H1 (cell line): ENCODE results near the gene HJURP. TPM values are rescaled to one million over a fixed set of nuclear protein-coding genes. Genes with fewer than 3 reads are reported as not detected.

Experiments used
- MAFK ChIP-seq: IDR thresholded peaks from 2 replicates; pipeline ENCODE4 v1.6.1; 2012; ENCODE audit warnings: low read depth, mild to moderate bottlenecking, improper control_type of control experiment, low read length
- POU5F1 ChIP-seq: IDR thresholded peaks from 2 replicates; pipeline ENCODE4 v1.6.1; 2011; ENCODE audit warnings: low read depth, mild to moderate bottlenecking, low read length, moderate library complexity
- polyA plus RNA-seq, 7 experiments: library from polyadenylated mRNA; depleted of rRNA in 3 of 7; stranded (reverse) in 5 of 7; unstranded in 2 of 7; fragments of >200 nt in 5 of 7; fragments of 200-250 nt in 2 of 7; gene quantifications; 1 replicate in 5 of 7; 2 replicates in 1 of 7; 4 replicates in 1 of 7; pipeline versions ENCODE4 v1.2.1 to v1.2.3, GENCODE V29; 2011 to 2013; ENCODE audit warnings: missing spikeins in 2 of 7, mixed read lengths in 2 of 7
- total RNA-seq: library from RNA; stranded (reverse); fragmentation: NEBNext Ultra II Directional; extraction: Animal tissue kit (Norgen Biotek cat#: 25700); gene quantifications from 2 replicates; pipeline ENCODE4 v1.2.1, GENCODE V29; 2021
- TF ChIP-seq, protein P1 (sequence below): IDR thresholded peaks from 2 replicates; pipeline ENCODE4 v1.6.1; 2011; ENCODE audit warnings: low read depth, mild to moderate bottlenecking, low read length; ENCODE audit not compliant: insufficient read depth

The HJURP gene
- total and polyA plus RNA-seq, 2 of the 8 experiments (the other 6 are each of a cell fraction or from before 2014, with no cell fraction given), result 49.3 to 60.5 TPM

- TF ChIP-seq, protein P1, sequence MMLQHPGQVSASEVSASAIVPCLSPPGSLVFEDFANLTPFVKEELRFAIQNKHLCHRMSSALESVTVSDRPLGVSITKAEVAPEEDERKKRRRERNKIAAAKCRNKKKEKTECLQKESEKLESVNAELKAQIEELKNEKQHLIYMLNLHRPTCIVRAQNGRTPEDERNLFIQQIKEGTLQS, result no peak
- TF ChIP-seq POU5F1 (no peak), MAFK (no peak)
Measured at GRCh38 chr2:233813236-233814055, 40.9 kb downstream of the HJURP start (continued).
